Endothelial cell of umbilical vein (primary cell): ENCODE data around the gene RNF144B. TPM values are rescaled to one million over a fixed set of nuclear protein-coding genes. Genes with fewer than 3 reads are reported as not detected.

ENCODE experiments used
- BruUV-seq: library from RNA; stranded (reverse); fragments of 400-500 nt; replicated peaks from 2 replicates; lab custom pipeline; 2021; lab: Mats Ljungman, UMichigan
- CTCF ChIA-PET: fragments of 300-600, 350-600 bp; sonication (Branson Sonifier 250); formaldehyde crosslinking; loops from one replicate; lab custom pipeline; 2021; ENCODE audit warnings: antibody characterized with exemption, inconsistent platforms; lab: Charles Lee
- POLR2A ChIA-PET: fragments of 300-600, 350-600 bp; sonication (Branson Sonifier 250); formaldehyde crosslinking; loops from one replicate; lab custom pipeline; 2021; ENCODE audit warnings: antibody characterized with exemption, inconsistent platforms; lab: Charles Lee
- DNase-seq: peaks from one replicate; pipeline ENCODE4 v3.0.0-alpha.2; 2011; ENCODE audit warnings: low read depth, low spot score
- FAIRE-seq: peaks from 2 replicates; lab custom pipeline; 2011; peaks lifted over from hg19 to GRCh38; lab: Jason Lieb, UNC
- H2AFZ ChIP-seq: 2 replicates; pipeline ENCODE4 v1.6.0; 2012; ENCODE audit warnings: low read depth, low read length, control low read depth, inconsistent platforms
- H3K27ac ChIP-seq: 2 replicates; pipeline ENCODE4 v1.5.1; 2011; ENCODE audit warnings: low read depth, mild to moderate bottlenecking, control low read depth, low read length, moderate library complexity; ENCODE audit not compliant: insufficient read depth
- H3K27me3 ChIP-seq, 2 experiments: 2 replicates each; pipeline versions ENCODE4 v1.6.0 to v1.6.1; 2011; ENCODE audit warnings: low read length in 2 of 2, mixed read lengths in 1 of 2; ENCODE audit not compliant: control insufficient read depth in 2 of 2, insufficient read depth in 2 of 2
- H3K36me3 ChIP-seq, 2 experiments: 2 replicates in 1 of 2; 3 replicates in 1 of 2; pipeline ENCODE4 v1.5.1; 2011; ENCODE audit warnings: low read length in 2 of 2, mild to moderate bottlenecking in 1 of 2, moderate library complexity in 1 of 2; ENCODE audit not compliant: control insufficient read depth in 2 of 2, insufficient read depth in 2 of 2; ENCODE audit errors: extremely low read depth in 1 of 2
- H3K4me1 ChIP-seq: 3 replicates; pipeline ENCODE4 v1.5.1; 2011; ENCODE audit warnings: mild to moderate bottlenecking, low read length; ENCODE audit not compliant: control insufficient read depth, insufficient read depth; ENCODE audit errors: extremely low read depth
- H3K4me2 ChIP-seq: 2 replicates; pipeline ENCODE4 v1.6.1; 2011; ENCODE audit warnings: low read length, control low read depth, mixed read lengths; ENCODE audit not compliant: insufficient read depth
- H3K4me3 ChIP-seq, 3 experiments: fragments of 200-600 bp in 1 of 3; sonication (generic), shearing (Covaris generic) in 1 of 3; replicated peaks in 1 of 3; 2 replicates each; pipeline ENCODE4 v1.5.1; 2011 to 2016; ENCODE audit warnings: control low read depth in 3 of 3, low read length in 3 of 3, mild to moderate bottlenecking in 2 of 3, inconsistent platforms in 1 of 3, low read depth in 1 of 3, moderate library complexity in 1 of 3; ENCODE audit not compliant: insufficient read depth in 1 of 3
- H3K79me2 ChIP-seq: 2 replicates; pipeline ENCODE4 v1.6.0; 2012; ENCODE audit warnings: low read length, inconsistent platforms; ENCODE audit not compliant: control insufficient read depth, insufficient read depth
- H3K9ac ChIP-seq: replicated peaks from 2 replicates; pipeline ENCODE3; 2011; ENCODE audit warnings: low read length, control low read depth; ENCODE audit not compliant: insufficient read depth; ENCODE audit errors: extremely low read depth
- H3K9me1 ChIP-seq: replicated peaks from 3 replicates; pipeline ENCODE4 v1.6.0; 2011; ENCODE audit warnings: mild to moderate bottlenecking, low read length; ENCODE audit not compliant: control insufficient read depth, insufficient read depth; ENCODE audit errors: extremely low read depth
- H3K9me3 ChIP-seq: replicated peaks from 2 replicates; pipeline ENCODE4 v1.5.1; 2012; ENCODE audit warnings: low read length, inconsistent platforms; ENCODE audit not compliant: control insufficient read depth, insufficient read depth
- H4K20me1 ChIP-seq: replicated peaks from 2 replicates; pipeline ENCODE3; 2011; ENCODE audit warnings: mild to moderate bottlenecking, low read length; ENCODE audit not compliant: control insufficient read depth, insufficient read depth; ENCODE audit errors: extremely low read depth
- CTCF ChIP-seq, 2 donors: IDR thresholded peaks; 1 replicate in 1 of 2; 2 replicates in 1 of 2; pipeline ENCODE4 v1.5.1; 2011; ENCODE audit warnings: low read length in 2 of 2, mild to moderate bottlenecking in 2 of 2, moderate library complexity in 2 of 2, control low read depth in 1 of 2, inconsistent platforms in 1 of 2, low read depth in 1 of 2; ENCODE audit not compliant: insufficient read depth in 1 of 2; ENCODE audit errors: extremely low read depth in 1 of 2
- EZH2 ChIP-seq: IDR thresholded peaks from 2 replicates; pipeline ENCODE4 v1.6.1; 2012; ENCODE audit warnings: borderline replicate concordance, low read depth, mild to moderate bottlenecking, moderate library complexity, low read length, inconsistent platforms; ENCODE audit not compliant: severe bottlenecking
- FOS ChIP-seq: IDR thresholded peaks from 2 replicates; pipeline ENCODE4 v1.6.1; 2011; ENCODE audit warnings: mild to moderate bottlenecking, low read length, moderate library complexity, borderline replicate concordance; ENCODE audit not compliant: insufficient read depth
- GATA2 ChIP-seq: IDR thresholded peaks from 2 replicates; pipeline ENCODE4 v1.7.0; 2011; ENCODE audit warnings: low read depth, mild to moderate bottlenecking, moderate library complexity, mixed read lengths, low read length; ENCODE audit not compliant: insufficient read length, insufficient read depth
- JUN ChIP-seq: IDR thresholded peaks from 2 replicates; pipeline ENCODE4 v1.6.1; 2011; ENCODE audit warnings: borderline replicate concordance, low read depth; ENCODE audit not compliant: insufficient read length, insufficient read depth
- MAX ChIP-seq: IDR thresholded peaks from 2 replicates; pipeline ENCODE4 v1.6.1; 2011; ENCODE audit not compliant: insufficient read depth, insufficient read length
- MYC ChIP-seq: IDR thresholded peaks from one replicate; pipeline ENCODE4 v1.6.1; 2011; ENCODE audit warnings: mild to moderate bottlenecking, low read depth, low read length
- POLR2A ChIP-seq: IDR thresholded peaks from 2 replicates; pipeline ENCODE4 v1.6.1; 2012; ENCODE audit warnings: low read depth, mild to moderate bottlenecking, control low read depth, low read length
- POLR2AphosphoS5 ChIP-seq: IDR thresholded peaks from 2 replicates; pipeline ENCODE4 v1.6.1; 2012; ENCODE audit warnings: low read depth, mild to moderate bottlenecking, control low read depth, low read length, moderate library complexity; ENCODE audit not compliant: insufficient read depth
- dilution Hi-C: fragments of 300-500 bp; cut with MboI; formaldehyde crosslinking; loops from one replicate; pipeline ENCODE4 v1.15.0; 2019; ENCODE audit warnings: low sequenced_read_pairs; ENCODE audit not compliant: extremely low pct_ligation_motif_present
- intact Hi-C: fragments of 100-400 bp; cut with micrococcal nuclease; formaldehyde crosslinking; loops from one replicate; pipeline ENCODE4 v1.10.0; 2022
- polyA plus RNA-seq, 4 experiments: library from polyadenylated mRNA; depleted of rRNA in 3 of 4; stranded (reverse) in 3 of 4; unstranded in 1 of 4; fragments of >200 nt; gene quantifications; 2 replicates each; pipeline versions ENCODE4 v1.2.1 to v1.2.3, GENCODE V29; 2011 to 2012; ENCODE audit warnings: missing spikeins in 1 of 4
- total RNA-seq: library from RNA; stranded (reverse); gene quantifications from 2 replicates; pipeline ENCODE4 v1.2.3, GENCODE V29; 2021

The RNF144B gene
- total and polyA plus RNA-seq, 2 donors (not counting 3 experiments of a cell fraction or from before 2014, with no cell fraction given) = 18.1 to 97.3 TPM

GRCh38 chr6:18429655-18430297 is 42.6 kb downstream of the RNF144B start:
- H2AFZ ChIP-seq = no peak overlapping the region
- ChIA-PET CTCF (no interaction called here), POLR2A (no interaction called here)
- no peak overlapping the region for H3K9ac ChIP-seq
- no peak overlapping the region for H3K4me2 ChIP-seq
- DNase-seq = no peak
- H3K36me3 ChIP-seq = peaks cover 10 to 21% of the 10 kb centered on the region in 2 experiments
- BruUV-seq = no TSS peak
- peaks cover 5% of the 10 kb centered on the region for H4K20me1 ChIP-seq
- TF ChIP-seq MAX (no peak), POLR2AphosphoS5 (no peak), CTCF (IDR thresholded peaks at IDR 0.05; ENCODE audit: extremely low read depth in 1 of 2, insufficient read depth in 1 of 2, low read depth in 1 of 2, low read length in 2 of 2) (no peak), FOS (no peak), MYC (no peak), GATA2 (no peak), EZH2 (no peak), POLR2A (no peak), JUN (no peak)
- H3K27me3 ChIP-seq = no peaks in the 10 kb centered on the region
- intact Hi-C loops = no loop called here
- no peak overlapping the region for H3K27ac ChIP-seq
- dilution Hi-C loops = no loop called here
- no peak for FAIRE-seq
- peaks cover 27% of the 10 kb centered on the region for H3K4me1 ChIP-seq
- H3K9me1 ChIP-seq = no peaks in the 10 kb centered on the region
- H3K4me3 ChIP-seq = no peak overlapping the region
- H3K9me3 ChIP-seq = no peaks in the 10 kb centered on the region
- H3K79me2 ChIP-seq = peaks cover 57% of the 10 kb centered on the region
